B cell (primary cell): ENCODE measurements around the gene S100A1. TPM values are rescaled to one million over a fixed set of nuclear protein-coding genes. Genes with fewer than 3 reads are reported as not detected.
A peak's percentile ranks its signal among the peaks of the same experiment; 100 is the strongest.

Experiments
- ATAC-seq: fragments of 200-7000 bp; cut with Tn5 transposase; one replicate; pipeline ENCODE4 v1.10.0; 2021; ENCODE audit warnings: low read depth, mild to moderate bottlenecking, moderate number of reproducible peaks, moderate library complexity
- CTCF ChIA-PET: fragments of 350-600 bp; sonication (Branson Sonifier 250); formaldehyde crosslinking; loops from one replicate; lab custom pipeline; 2021; ENCODE audit warnings: antibody characterized with exemption, inconsistent platforms; lab: Charles Lee
- POLR2A ChIA-PET: fragments of 350-600 bp; sonication (Branson Sonifier 250); formaldehyde crosslinking; loops from one replicate; lab custom pipeline; 2021; ENCODE audit warnings: antibody characterized with exemption; lab: Charles Lee
- DNase-seq: peaks from one replicate; pipeline ENCODE4 v3.0.0; 2013
- H2AFZ ChIP-seq: 2 replicates; pipeline ENCODE4 v1.6.1; 2012; ENCODE audit warnings: mild to moderate bottlenecking, low read depth, low read length; ENCODE audit not compliant: insufficient read depth, poor library complexity, severe bottlenecking
- H3K27ac ChIP-seq, 2 donors: 1 replicate in 1 of 2; 2 replicates in 1 of 2; pipeline ENCODE4 v1.5.1; 2012 to 2013; ENCODE audit warnings: low read length in 2 of 2, mild to moderate bottlenecking in 2 of 2, moderate library complexity in 1 of 2
- H3K27me3 ChIP-seq, 4 experiments: fragments of 200-600 bp in 1 of 4; sonication (generic) in 1 of 4; replicated peaks in 1 of 4; 1 replicate in 2 of 4; 2 replicates in 2 of 4; pipeline versions ENCODE4 v1.6.1 to v1.7.0; 2013 to 2016; ENCODE audit warnings: low read length in 3 of 4, mild to moderate bottlenecking in 2 of 4, mixed read lengths in 1 of 4, moderate library complexity in 1 of 4; ENCODE audit not compliant: insufficient read depth in 4 of 4, control insufficient read depth in 3 of 4; ENCODE audit errors: control extremely low read depth in 1 of 4
- H3K36me3 ChIP-seq, 2 experiments: replicated peaks in 1 of 2; 1 replicate in 1 of 2; 2 replicates in 1 of 2; pipeline versions ENCODE4 v1.6.1 to v1.7.1; 2013; ENCODE audit warnings: low read length in 1 of 2; ENCODE audit not compliant: insufficient read depth in 2 of 2, control insufficient read depth in 1 of 2; ENCODE audit errors: control extremely low read depth in 1 of 2, extremely low read depth in 1 of 2
- H3K4me1 ChIP-seq, 2 donors: fragments of 200-600 bp in 1 of 2; sonication (generic) in 1 of 2; 1 replicate in 1 of 2; 2 replicates in 1 of 2; pipeline versions ENCODE4 v1.5.1 to v1.6.1; 2013 to 2017; ENCODE audit warnings: low read length in 2 of 2; ENCODE audit not compliant: control insufficient read depth in 2 of 2, insufficient read depth in 2 of 2
- H3K4me2 ChIP-seq: replicated peaks from 2 replicates; pipeline ENCODE3; 2012; ENCODE audit warnings: mild to moderate bottlenecking, low read depth, low read length; ENCODE audit not compliant: poor library complexity, severe bottlenecking
- H3K4me3 ChIP-seq, 5 experiments: fragments of 200-600 bp in 1 of 5; sonication (generic) in 1 of 5; 1 replicate in 3 of 5; 2 replicates in 2 of 5; pipeline versions ENCODE4 v1.5.1 to v1.7.0; 2011 to 2016; ENCODE audit warnings: low read length in 4 of 5, mild to moderate bottlenecking in 4 of 5, low read depth in 2 of 5, control low read depth in 1 of 5, moderate library complexity in 1 of 5; ENCODE audit not compliant: insufficient read depth in 1 of 5; ENCODE audit errors: control extremely low read depth in 1 of 5, extremely low read depth in 1 of 5
- H3K79me2 ChIP-seq: fragments of 200-600 bp; sonication (generic); one replicate; pipeline ENCODE4 v1.6.0; 2016; ENCODE audit warnings: low read length; ENCODE audit not compliant: control insufficient read depth, insufficient read depth
- H3K9ac ChIP-seq: fragments of 200-600 bp; sonication (generic); 2 replicates; pipeline ENCODE4 v1.6.1; 2017; ENCODE audit warnings: mild to moderate bottlenecking, low read length, moderate library complexity
- H3K9me3 ChIP-seq, 3 donors: one replicate each; pipeline versions ENCODE4 v1.6.1 to v1.7.1; 2013; ENCODE audit warnings: low read length in 2 of 3; ENCODE audit not compliant: control insufficient read depth in 2 of 3, insufficient read depth in 1 of 3; ENCODE audit errors: control extremely low read depth in 1 of 3
- H4K20me1 ChIP-seq: 2 replicates; pipeline ENCODE4 v1.6.0; 2012; ENCODE audit warnings: mild to moderate bottlenecking, low read length; ENCODE audit not compliant: insufficient read depth, control insufficient read depth, poor library complexity, severe bottlenecking
- H3K27ac Mint-ChIP-seq: one replicate; pipeline ENCODE4 v1.8.0; 2021; ENCODE audit warnings: mixed read lengths
- H3K27me3 Mint-ChIP-seq: one replicate; pipeline ENCODE4 v1.8.0; 2021; ENCODE audit warnings: mixed read lengths
- H3K4me1 Mint-ChIP-seq: one replicate; pipeline ENCODE4 v1.8.0; 2021; ENCODE audit warnings: mixed read lengths
- H3K4me3 Mint-ChIP-seq: one replicate; pipeline ENCODE4 v1.8.0; 2021; ENCODE audit warnings: mixed read lengths
- H3K9me3 Mint-ChIP-seq: one replicate; pipeline ENCODE4 v1.8.0; 2022; ENCODE audit warnings: mixed read lengths; ENCODE audit not compliant: insufficient read depth
- CTCF ChIP-seq: fragments of 200-600 bp; IDR thresholded peaks from one replicate; pipeline ENCODE4 v1.8.0; 2022; ENCODE audit warnings: antibody characterized with exemption, mild to moderate bottlenecking
- EZH2 ChIP-seq: IDR thresholded peaks from 2 replicates; pipeline ENCODE4 v1.6.1; 2012; ENCODE audit warnings: borderline replicate concordance, low read depth, mild to moderate bottlenecking, moderate library complexity, low read length; ENCODE audit not compliant: insufficient read depth, poor library complexity, severe bottlenecking
- WGBS: methylation state at CpG from one replicate; pipeline ENCODE4 v1.1.5; 2013; ENCODE audit warnings: missing lambda C conversion rate; ENCODE audit not compliant: insufficient coverage; 5-methylcytosine and 5-hydroxymethylcytosine counted together
- intact Hi-C: fragments of 100-400 bp; cut with micrococcal nuclease; formaldehyde crosslinking; loops from one replicate; pipeline ENCODE4 v1.10.0; 2022
- polyA plus RNA-seq: library from polyadenylated mRNA; depleted of rRNA; stranded (reverse); fragments of >200 nt; gene quantifications from 2 replicates; pipeline ENCODE4 v1.2.3, GENCODE V29; 2012
- total RNA-seq, 2 donors: library from RNA; stranded (reverse); fragments of 120-200 nt in 1 of 2; gene quantifications; 1 replicate in 1 of 2; 2 replicates in 1 of 2; pipeline versions ENCODE4 v1.2.3 to v1.2.4, GENCODE V29; 2013 to 2022

Gene S100A1
- total and polyA plus RNA-seq, 2 donors (not counting 1 experiment from before 2014, with no cell fraction given), result not detected

GRCh38 chr1:153643100-153643499 lies 14.9 kb downstream of the S100A1 start:
- Mint-ChIP-seq H3K4me1 (peaks cover 20% of the 10 kb centered on the region), H3K27ac (no peak overlapping the region), H3K27me3 (no peaks in the 10 kb centered on the region), H3K4me3 (no peak overlapping the region), H3K9me3 (no peaks in the 10 kb centered on the region)
- H4K20me1 ChIP-seq, result peaks cover 14% of the 10 kb centered on the region
- H3K27me3 ChIP-seq, result no peaks in the 10 kb centered on the region
- no peaks in the 10 kb centered on the region for H3K4me1 ChIP-seq
- TF ChIP-seq CTCF (no peak), EZH2 (no peak)
- ATAC-seq (no peak), DNase-seq (no peak)
- peak overlapping the region in 1 of 2 donors; percentile 6 for H3K27ac ChIP-seq
- H3K9ac ChIP-seq, result no peak overlapping the region
- POLR2A ChIA-PET, result interaction anchor here (0.6 to 2.2 kb wide), 2 partner anchors 9 to 506 kb away, joined by 7 to 8 read pairs; partner anchors contain the start of gene CHTOP
- H3K79me2 ChIP-seq, result peaks cover 50% of the 10 kb centered on the region
- no peak overlapping the region for H3K4me2 ChIP-seq
- no peak overlapping the region for H2AFZ ChIP-seq
- H3K36me3 ChIP-seq, result peaks cover 45 to 94% of the 10 kb centered on the region in 2 experiments
- no CpG with 5 or more reads among the region's 11 CpGs for WGBS
- CTCF ChIA-PET, result interaction anchor here (0.9 to 3.3 kb wide), 3 partner anchors 43 to 148 kb away, joined by 3 to 8 read pairs (median 5); no protein-coding TSS in a partner anchor
- no peak overlapping the region for H3K4me3 ChIP-seq
- intact Hi-C loops, result no loop called here
- H3K9me3 ChIP-seq, result no peaks in the 10 kb centered on the region

- H3K36me3 ChIP-seq, result peaks cover 42 to 87% of the 10 kb centered on the region in 2 experiments
- H3K4me3 ChIP-seq, result no peak overlapping the region
- H3K27me3 Mint-ChIP-seq, result no peaks in the 10 kb centered on the region
- H3K4me1 ChIP-seq, result no peaks in the 10 kb centered on the region
- no peaks in the 10 kb centered on the region for H3K27me3 ChIP-seq
- H4K20me1 ChIP-seq, result peaks cover 12% of the 10 kb centered on the region
- CTCF ChIA-PET, result interaction anchor here (0.6 to 3.3 kb wide), 7 partner anchors 9 to 148 kb away, joined by 3 to 8 read pairs (median 3); no protein-coding TSS in a partner anchor
- H3K79me2 ChIP-seq, result peaks cover 43% of the 10 kb centered on the region
- no peak overlapping the region for H3K4me2 ChIP-seq
- peak overlapping the region in 1 of 2 donors; percentile 6 for H3K27ac ChIP-seq
- no peak overlapping the region for H3K4me3 Mint-ChIP-seq
- intact Hi-C loops, result no loop called here
- no peak for DNase-seq
- POLR2A ChIA-PET, result interaction anchor here (2.2 kb wide), 1 partner anchor 10 kb away, joined by 7 read pairs; the partner anchor contains the start of gene CHTOP
- peak overlapping the region; percentile 0 for H3K27ac Mint-ChIP-seq
- TF ChIP-seq EZH2, result no peak
- no peak for TF ChIP-seq CTCF
- H3K9ac ChIP-seq, result no peak overlapping the region
- H2AFZ ChIP-seq, result no peak overlapping the region
- no peaks in the 10 kb centered on the region for H3K9me3 Mint-ChIP-seq
- peaks cover 20% of the 10 kb centered on the region for H3K4me1 Mint-ChIP-seq
- ATAC-seq, result no peak
- no peaks in the 10 kb centered on the region for H3K9me3 ChIP-seq
These were observed 15.6 kb downstream of the S100A1 start for GRCh38 chr1:153643816-153644215.
